NCI-H226 (cell line): Measurements from ENCODE around the gene RBM19.

ENCODE experiments used
- DNase-seq: peaks from one replicate; pipeline ENCODE4 v3.0.0-alpha.2; 2015

RBM19 gene

GRCh38 chr12:113852264-113852663 is 113.9 kb downstream of the RBM19 start:
- DNase-seq, result no peak

- no peak for DNase-seq
Observed at GRCh38 chr12:113850309-113851056, 115.6 kb downstream of the RBM19 start.

GRCh38 chr12:113847856-113848255 is 118.3 kb downstream of the RBM19 start:
- DNase-seq, result no peak

- DNase-seq, result no peak
Observed at GRCh38 chr12:113846883-113847755, 119.0 kb downstream of the RBM19 start.

- DNase-seq, result no peak
Observed at GRCh38 chr12:113845900-113846674, 120.0 kb downstream of the RBM19 start.

GRCh38 chr12:113844495-113845210 is 121.5 kb downstream of the RBM19 start:
- DNase-seq, result no peak

GRCh38 chr12:113842699-113843098 is 123.4 kb downstream of the RBM19 start:
- no peak for DNase-seq

GRCh38 chr12:113841786-113842185 is 124.3 kb downstream of the RBM19 start:
- no peak for DNase-seq

- DNase-seq, result no peak
Observed at GRCh38 chr12:113840401-113841042, 125.6 kb downstream of the RBM19 start.

GRCh38 chr12:113838896-113839295 is 127.2 kb downstream of the RBM19 start:
- no peak for DNase-seq

- DNase-seq, result no peak
Observed at GRCh38 chr12:113837528-113838296, 128.4 kb downstream of the RBM19 start.

- peak; percentile 9 for DNase-seq
Observed at GRCh38 chr12:113837084-113837483, 129.0 kb downstream of the RBM19 start.

GRCh38 chr12:113835896-113836295 is 130.2 kb downstream of the RBM19 start:
- DNase-seq, result no peak

- DNase-seq, result no peak
Observed at GRCh38 chr12:113835433-113835832, 130.7 kb downstream of the RBM19 start.

GRCh38 chr12:113833422-113833821 is 132.7 kb downstream of the RBM19 start:
- DNase-seq, result no peak

- no peak for DNase-seq
Observed at GRCh38 chr12:113831476-113831875, 134.6 kb downstream of the RBM19 start.

- DNase-seq, result no peak
Observed at GRCh38 chr12:113831016-113831415, 135.1 kb downstream of the RBM19 start.

GRCh38 chr12:113829212-113829611 is 136.9 kb downstream of the RBM19 start:
- no peak for DNase-seq

GRCh38 chr12:113827539-113828114 is 138.5 kb downstream of the RBM19 start:
- DNase-seq, result no peak

GRCh38 chr12:113826805-113827538 is 139.2 kb downstream of the RBM19 start:
- no peak for DNase-seq
